Esophagus muscularis mucosa (tissue), 4 donors: Measurements from ENCODE around the gene AP1S2. TPM values are rescaled to one million over a fixed set of nuclear protein-coding genes. Genes with fewer than 3 reads are reported as not detected.

Source experiments
- DNase-seq: peaks from one replicate; pipeline ENCODE4 v3.0.0-alpha.2; 2017; ENCODE audit errors: extremely low spot score
- H3K27ac ChIP-seq, 4 donors: fragments of 200-600 bp; sonication (generic); replicated peaks in 1 of 4; 1 replicate in 3 of 4; 2 replicates in 1 of 4; pipeline ENCODE4 v1.5.1; 2016 to 2019; ENCODE audit warnings: mild to moderate bottlenecking in 1 of 4
- H3K27me3 ChIP-seq, 4 donors: fragments of 200-600 bp; sonication (generic); one replicate each; pipeline versions ENCODE4 v1.5.1 to v1.6.0; 2016 to 2019
- H3K36me3 ChIP-seq, 4 donors: fragments of 200-600 bp; sonication (generic); one replicate each; pipeline ENCODE4 v1.5.1; 2016 to 2019
- H3K4me1 ChIP-seq, 4 donors: fragments of 200-600 bp; sonication (generic); one replicate each; pipeline ENCODE4 v1.5.1; 2016 to 2019
- H3K4me3 ChIP-seq, 4 donors: fragments of 200-600 bp; sonication (generic); 1 replicate in 2 of 4; 2 replicates in 2 of 4; pipeline ENCODE4 v1.5.1; 2016 to 2019; ENCODE audit warnings: mild to moderate bottlenecking in 4 of 4, moderate library complexity in 1 of 4
- H3K9me3 ChIP-seq, 4 donors: fragments of 200-600 bp; sonication (generic); 1 replicate in 3 of 4; 2 replicates in 1 of 4; pipeline ENCODE4 v1.5.1; 2016 to 2019
- EP300 ChIP-seq: sonication (generic); formaldehyde crosslinking; IDR thresholded peaks from one replicate; pipeline ENCODE4 v1.6.1; 2017; ENCODE audit warnings: antibody characterized with exemption
- POLR2A ChIP-seq: fragments of 450-650 bp; IDR thresholded peaks from one replicate; pipeline ENCODE4 v1.6.1; 2017; ENCODE audit warnings: antibody characterized with exemption, moderate library complexity, mild to moderate bottlenecking, low read depth
- POLR2AphosphoS5 ChIP-seq, 2 donors: sonication (generic); formaldehyde crosslinking; IDR thresholded peaks; one replicate each; pipeline ENCODE4 v1.6.1; 2017; ENCODE audit warnings: antibody characterized with exemption in 2 of 2
- WGBS: methylation state at CpG from one replicate; pipeline ENCODE4 v1.1.5; 2018; 5-methylcytosine and 5-hydroxymethylcytosine counted together
- intact Hi-C: fragments of 100-400 bp; cut with DNase I; formaldehyde crosslinking; loops from one replicate; pipeline ENCODE4 v1.15.1; 2023
- total RNA-seq, 4 donors: library from RNA; depleted of rRNA; stranded (reverse); fragments of >200 nt; gene quantifications; one replicate each; pipeline versions ENCODE4 v1.1.0 to v1.2.1, GENCODE V29; 2016
- TF ChIP-seq, protein P1 (sequence below), 3 experiments: fragments of 200-600 bp in 2 of 3; fragments of 450-650 bp in 1 of 3; sonication (generic) in 2 of 3; IDR thresholded peaks; one replicate each; pipeline ENCODE4 v1.5.1; 2017 to 2019; ENCODE audit warnings: antibody characterized with exemption in 3 of 3, mild to moderate bottlenecking in 2 of 3, moderate library complexity in 1 of 3

The AP1S2 gene
- total RNA-seq: 100 to 1,000 TPM; 136 to 142 (median 140) TPM

- H3K27me3 ChIP-seq: no peaks in the 10 kb centered on the region
- peak within 1 kb of the TSS; percentile 88 to 96 (median 95) for H3K27ac ChIP-seq
- 0% methylated on average over 21 of the region's 85 CpGs for WGBS
- TF ChIP-seq, protein P1, sequence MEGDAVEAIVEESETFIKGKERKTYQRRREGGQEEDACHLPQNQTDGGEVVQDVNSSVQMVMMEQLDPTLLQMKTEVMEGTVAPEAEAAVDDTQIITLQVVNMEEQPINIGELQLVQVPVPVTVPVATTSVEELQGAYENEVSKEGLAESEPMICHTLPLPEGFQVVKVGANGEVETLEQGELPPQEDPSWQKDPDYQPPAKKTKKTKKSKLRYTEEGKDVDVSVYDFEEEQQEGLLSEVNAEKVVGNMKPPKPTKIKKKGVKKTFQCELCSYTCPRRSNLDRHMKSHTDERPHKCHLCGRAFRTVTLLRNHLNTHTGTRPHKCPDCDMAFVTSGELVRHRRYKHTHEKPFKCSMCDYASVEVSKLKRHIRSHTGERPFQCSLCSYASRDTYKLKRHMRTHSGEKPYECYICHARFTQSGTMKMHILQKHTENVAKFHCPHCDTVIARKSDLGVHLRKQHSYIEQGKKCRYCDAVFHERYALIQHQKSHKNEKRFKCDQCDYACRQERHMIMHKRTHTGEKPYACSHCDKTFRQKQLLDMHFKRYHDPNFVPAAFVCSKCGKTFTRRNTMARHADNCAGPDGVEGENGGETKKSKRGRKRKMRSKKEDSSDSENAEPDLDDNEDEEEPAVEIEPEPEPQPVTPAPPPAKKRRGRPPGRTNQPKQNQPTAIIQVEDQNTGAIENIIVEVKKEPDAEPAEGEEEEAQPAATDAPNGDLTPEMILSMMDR (IDR thresholded peaks at IDR 0.05): no peak
- TF ChIP-seq POLR2A (peak; percentile 55), POLR2AphosphoS5 (IDR thresholded peaks at IDR 0.05) (peak; percentile 84 to 86)
- peak within 1 kb of the TSS; percentile 75 to 93 (median 80) for H3K4me3 ChIP-seq
- H3K4me1 ChIP-seq: peaks cover 12 to 41% (median 28%) of the 10 kb centered on the region in 4 donors
- DNase-seq: peak; percentile 94
- peaks cover 0 to 4% (median 0%) of the 10 kb centered on the region in 4 donors for H3K36me3 ChIP-seq
- intact Hi-C loops: loop anchor here (5.0 to 10.0 kb wide), 4 partner anchors 63 to 1020 kb away; partner anchors contain the start of genes CTPS2, RBBP7, SYAP1 and ZRSR2
- H3K9me3 ChIP-seq: no peaks in the 10 kb centered on the region
Measured at GRCh38 chrX:15854712-15855567, at the start of gene AP1S2. Gene AP1S2 (minus strand): TSS chrX:15854813. CDS start chrX:15852524, 2,289 bp downstream.

DNA sequence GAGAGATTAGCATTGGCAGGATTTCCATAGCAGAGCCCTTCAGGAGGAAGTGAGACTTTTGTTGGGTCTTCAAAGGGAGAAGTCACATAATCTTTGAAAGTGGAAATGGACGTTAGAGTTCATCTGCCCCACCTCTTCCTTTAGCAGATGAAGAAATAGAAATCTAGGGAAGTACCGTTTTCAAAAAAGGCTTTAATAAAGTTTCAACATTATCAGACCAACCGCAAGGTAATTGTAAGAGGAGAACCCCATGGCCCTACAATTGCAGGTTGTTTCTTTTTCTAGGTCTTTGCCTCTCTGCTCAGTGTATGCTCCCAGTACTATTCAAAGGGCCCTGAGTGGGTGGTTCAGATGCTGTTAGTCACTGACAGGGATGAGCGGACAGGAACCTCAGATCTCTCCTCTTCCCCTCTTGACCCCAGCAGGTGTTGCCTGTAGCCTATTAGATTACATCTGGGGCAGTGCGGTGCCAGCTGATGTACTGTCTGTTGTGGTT, 48.6 kb upstream of the AP1S2 start:
- Histone ChIP-seq H3K36me3 (no peaks in the 10 kb centered on the region), H3K9me3 (peaks cover 0 to 10% (median 0%) of the 10 kb centered on the region in 4 donors), H3K27ac (no peak overlapping the region), H3K27me3 (no peaks in the 10 kb centered on the region), H3K4me1 (peaks cover 0 to 11% (median 10%) of the 10 kb centered on the region in 4 donors), H3K4me3 (no peak overlapping the region)
- TF ChIP-seq POLR2AphosphoS5 (IDR thresholded peaks at IDR 0.05): no peak
- intact Hi-C loops: no loop called here
- no peak for DNase-seq
- WGBS: 54% methylated on average over 5 of the region's 5 CpGs

- no peak for TF ChIP-seq POLR2A
- no peak for TF ChIP-seq POLR2AphosphoS5 (IDR thresholded peaks at IDR 0.05)
- TF ChIP-seq, protein P1 (IDR thresholded peaks at IDR 0.05): no peak
- no peaks in the 10 kb centered on the region for H3K27me3 ChIP-seq
- H3K4me1 ChIP-seq: no peaks in the 10 kb centered on the region
- intact Hi-C loops: no loop called here
- H3K27ac ChIP-seq: no peak overlapping the region
- DNase-seq: no peak
- WGBS: 88% methylated on average over 4 of the region's 4 CpGs
- no peaks in the 10 kb centered on the region for H3K36me3 ChIP-seq
- H3K4me3 ChIP-seq: no peak overlapping the region
- no peaks in the 10 kb centered on the region for H3K9me3 ChIP-seq
Measured at GRCh38 chrX:15895334-15895733, 40.7 kb upstream of the AP1S2 start.

DNA sequence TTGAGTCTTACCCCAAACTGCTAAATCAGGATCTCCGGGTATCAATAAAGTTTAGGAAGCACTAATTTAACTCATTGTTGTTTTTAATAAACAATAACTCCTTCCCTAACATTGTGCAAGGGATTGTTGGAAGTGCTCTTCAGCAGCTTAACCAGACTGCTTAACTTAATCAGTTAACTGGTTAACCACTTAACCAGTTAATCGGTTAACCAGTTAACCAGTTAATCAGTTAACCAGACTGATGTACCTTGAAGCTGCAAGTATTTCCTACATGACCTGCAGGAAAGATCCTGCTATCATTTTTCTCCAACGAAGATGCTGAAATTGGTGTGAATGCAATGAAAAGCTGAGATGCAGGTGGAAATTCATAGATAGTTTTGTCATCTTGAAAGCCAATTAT, 40.1 kb upstream of the AP1S2 start:
- intact Hi-C loops: no loop called here
- WGBS: 84% methylated on average over 3 of the region's 3 CpGs
- TF ChIP-seq POLR2A: no peak
- TF ChIP-seq, protein P1 (IDR thresholded peaks at IDR 0.05): no peak
- TF ChIP-seq POLR2AphosphoS5 (IDR thresholded peaks at IDR 0.05): no peak
- TF ChIP-seq EP300: no peak

GRCh38 chrX:15890463-15890862, 35.9 kb upstream of the AP1S2 start:
- no peak for DNase-seq
- intact Hi-C loops: no loop called here
- Histone ChIP-seq H3K9me3 (no peaks in the 10 kb centered on the region), H3K27me3 (no peaks in the 10 kb centered on the region), H3K4me1 (no peaks in the 10 kb centered on the region), H3K4me3 (no peak overlapping the region), H3K36me3 (no peaks in the 10 kb centered on the region), H3K27ac (no peak overlapping the region)
- TF ChIP-seq, protein P1 (IDR thresholded peaks at IDR 0.05): no peak
- TF ChIP-seq POLR2AphosphoS5 (IDR thresholded peaks at IDR 0.05): no peak
- no peak for TF ChIP-seq EP300
- no peak for TF ChIP-seq POLR2A
- 94% methylated on average over 2 of the region's 2 CpGs for WGBS

More for the DNA sequence above, 40.1 kb upstream of the AP1S2 start:
- Histone ChIP-seq H3K4me1 (no peaks in the 10 kb centered on the region), H3K27me3 (no peaks in the 10 kb centered on the region), H3K4me3 (no peak overlapping the region), H3K9me3 (no peaks in the 10 kb centered on the region), H3K27ac (no peak overlapping the region), H3K36me3 (no peaks in the 10 kb centered on the region)
- DNase-seq: no peak
